ENCODE measurements around the gene TRERF1.

The TRERF1 gene

DNA sequence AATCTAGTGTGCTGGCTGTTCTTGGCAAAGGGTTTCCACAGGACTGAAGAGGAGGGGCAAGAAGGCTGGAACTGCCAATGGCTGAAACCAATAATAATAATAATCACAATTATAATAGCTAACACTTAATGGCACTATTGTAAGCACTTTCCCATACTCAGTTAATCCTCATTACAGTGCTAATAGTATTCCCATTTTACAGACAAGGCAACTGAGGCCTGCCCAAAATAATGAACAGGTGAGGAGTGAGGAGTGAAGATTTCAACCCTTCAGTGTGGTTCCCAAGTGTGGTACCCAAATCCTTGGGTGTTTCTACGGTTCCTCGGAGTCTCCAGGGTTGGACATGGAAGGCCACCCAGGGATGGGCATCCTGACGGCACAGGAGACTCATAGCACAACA is 69.9 kb downstream of the TRERF1 start:
- Histone ChIP-seq H4K91ac (ENCODE audit: low read length) (no peak overlapping the region), H3K4me1 (ENCODE audit: control insufficient read depth, insufficient read depth, low read depth, low read length) (peaks cover 4% of the 10 kb centered on the region), H3K23ac (ENCODE audit: low read length in 2 of 2) (no peak overlapping the region), H3K4me3 (ENCODE audit: insufficient read depth in 1 of 2, low read depth in 1 of 2, low read length in 2 of 2) (no peak overlapping the region), H4K8ac (ENCODE audit: low read length) (no peak overlapping the region), H3K27me3 (ENCODE audit: control insufficient read depth in 1 of 2, insufficient read depth in 1 of 2, low read length in 2 of 2) (no peaks in the 10 kb centered on the region), H2BK12ac (ENCODE audit: low read length in 2 of 2) (no peak overlapping the region), H3K79me1 (replicated peaks; ENCODE audit: low read length, poor library complexity, severe bottlenecking) (peaks cover 51% of the 10 kb centered on the region), H3K36me3 (ENCODE audit: control insufficient read depth in 1 of 2, insufficient read depth in 2 of 2, low read depth in 1 of 2, low read length in 2 of 2) (peaks cover 0 to 7% of the 10 kb centered on the region in 2 experiments), H2BK5ac (ENCODE audit: low read depth, low read length, poor library complexity, severe bottlenecking) (no peak overlapping the region), H2BK120ac (ENCODE audit: low read depth, low read length) (no peak overlapping the region), H2BK15ac (ENCODE audit: low read depth, poor library complexity, severe bottlenecking) (no peak overlapping the region), H3K4me2 (ENCODE audit: low read length, poor library complexity, severe bottlenecking) (no peak overlapping the region), H3K9me3 (ENCODE audit: control insufficient read depth, low read length) (no peaks in the 10 kb centered on the region), H3K14ac (ENCODE audit: low read length in 2 of 2) (no peak overlapping the region), H2AFZ (ENCODE audit: low read depth, low read length) (no peak overlapping the region), H3K4ac (ENCODE audit: low read depth in 1 of 2, low read length in 2 of 2) (no peak overlapping the region), H3K27ac (ENCODE audit: low read length, poor library complexity, severe bottlenecking) (no peak overlapping the region), H3K18ac (ENCODE audit: low read depth in 1 of 2, low read length in 2 of 2) (no peak overlapping the region), H2AK5ac (ENCODE audit: low read length, severe bottlenecking) (no peak overlapping the region), H3K9ac (ENCODE audit: low read length) (no peak overlapping the region)
- DNase-seq, result no peak
- WGBS, result 99% methylated on average over 3 of the region's 3 CpGs

DNA sequence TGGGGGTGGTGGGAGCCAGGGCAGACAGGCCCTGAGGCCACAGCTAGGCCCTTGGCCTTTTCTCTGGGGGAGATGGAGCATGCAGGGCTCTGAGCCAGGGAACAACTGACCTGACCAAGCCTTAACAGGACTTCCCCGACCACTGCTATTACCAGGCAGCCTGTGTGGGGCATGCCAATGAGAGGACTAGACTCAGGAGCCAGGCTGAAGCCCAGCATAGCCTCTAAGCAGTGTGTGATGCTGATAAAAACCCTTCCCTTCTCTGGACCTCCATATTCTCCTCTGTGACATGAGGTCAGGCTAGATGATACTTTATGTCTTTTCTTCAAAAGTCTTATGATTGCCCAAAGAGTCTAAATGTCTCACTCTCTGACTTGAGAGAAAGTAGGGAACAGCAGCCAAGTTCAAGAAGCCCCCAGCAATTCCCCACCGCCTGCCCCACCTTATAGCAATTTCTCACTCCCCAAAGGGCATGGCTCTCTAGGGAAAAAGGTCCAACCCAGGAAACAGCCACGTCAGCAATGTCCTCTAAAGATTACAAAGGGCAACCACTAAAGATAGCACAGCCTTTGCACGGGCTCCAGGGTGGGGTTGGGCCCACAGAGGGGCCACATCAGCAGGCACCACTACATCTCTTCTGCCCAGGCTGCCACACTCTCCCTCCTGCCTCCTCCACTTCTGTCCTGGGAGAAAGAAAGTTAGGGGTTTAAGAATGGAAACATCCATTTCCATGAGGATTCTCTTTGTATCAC is 71.3 kb downstream of the TRERF1 start:
- H2BK120ac ChIP-seq (ENCODE audit: low read depth, low read length), result no peak overlapping the region
- 72% methylated on average over 4 of the region's 4 CpGs for WGBS
- no peak overlapping the region for H3K27ac ChIP-seq (ENCODE audit: low read length, poor library complexity, severe bottlenecking)
- no peak overlapping the region for H2BK15ac ChIP-seq (ENCODE audit: low read depth, poor library complexity, severe bottlenecking)
- H2BK12ac ChIP-seq (ENCODE audit: low read length in 2 of 2), result peak overlapping the region in 1 of 2 experiments; percentile 10
- no peak overlapping the region for H3K4me2 ChIP-seq (ENCODE audit: low read length, poor library complexity, severe bottlenecking)
- no peak overlapping the region for H2BK5ac ChIP-seq (ENCODE audit: low read depth, low read length, poor library complexity, severe bottlenecking)
- no peak overlapping the region for H3K9ac ChIP-seq (ENCODE audit: low read length)
- H3K14ac ChIP-seq (ENCODE audit: low read length in 2 of 2), result peak overlapping the region in 1 of 2 experiments; percentile 82
- DNase-seq, result no peak
- no peaks in the 10 kb centered on the region for H3K27me3 ChIP-seq (ENCODE audit: control insufficient read depth in 1 of 2, insufficient read depth in 1 of 2, low read length in 2 of 2)
- H3K23ac ChIP-seq (ENCODE audit: low read length in 2 of 2), result peak overlapping the region in 1 of 2 experiments; percentile 22
- peak overlapping the region in 1 of 2 experiments; percentile 8 for H3K4ac ChIP-seq (ENCODE audit: low read depth in 1 of 2, low read length in 2 of 2)
- H4K91ac ChIP-seq (ENCODE audit: low read length), result no peak overlapping the region
- no peaks in the 10 kb centered on the region for H3K9me3 ChIP-seq (ENCODE audit: control insufficient read depth, low read length)
- H2AFZ ChIP-seq (ENCODE audit: low read depth, low read length), result no peak overlapping the region
- peaks cover 0 to 7% of the 10 kb centered on the region in 2 experiments for H3K36me3 ChIP-seq (ENCODE audit: control insufficient read depth in 1 of 2, insufficient read depth in 2 of 2, low read depth in 1 of 2, low read length in 2 of 2)
- no peak overlapping the region for H3K4me3 ChIP-seq (ENCODE audit: insufficient read depth in 1 of 2, low read depth in 1 of 2, low read length in 2 of 2)
- no peak overlapping the region for H4K8ac ChIP-seq (ENCODE audit: low read length)
- peaks cover 48% of the 10 kb centered on the region for H3K79me1 ChIP-seq (replicated peaks; ENCODE audit: low read length, poor library complexity, severe bottlenecking)
- no peak overlapping the region for H2AK5ac ChIP-seq (ENCODE audit: low read length, severe bottlenecking)
- H3K4me1 ChIP-seq (ENCODE audit: control insufficient read depth, insufficient read depth, low read depth, low read length), result peaks cover 4% of the 10 kb centered on the region
- H3K18ac ChIP-seq (ENCODE audit: low read depth in 1 of 2, low read length in 2 of 2), result no peak overlapping the region

DNA sequence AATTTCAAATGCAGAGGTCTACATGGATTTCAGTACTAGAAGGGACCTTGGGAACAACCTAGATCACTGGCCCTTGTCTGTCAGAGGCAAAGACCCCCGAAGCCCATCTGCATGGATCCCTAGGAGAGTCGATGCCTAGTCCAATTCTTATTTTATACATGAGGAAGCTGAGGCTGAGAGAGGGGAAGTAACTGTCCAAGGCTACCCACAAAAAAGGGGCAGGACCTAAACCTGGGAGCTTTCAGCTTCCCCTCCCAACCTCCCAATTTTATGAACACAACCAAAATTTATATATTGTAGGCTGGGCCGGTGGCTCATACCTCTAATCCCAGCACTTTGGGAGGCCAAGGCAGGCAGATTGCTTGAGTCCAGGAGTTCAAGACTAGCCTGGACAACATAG is 73.2 kb downstream of the TRERF1 start:
- Histone ChIP-seq H4K8ac (ENCODE audit: low read length) (no peak overlapping the region), H2AFZ (ENCODE audit: low read depth, low read length) (no peak overlapping the region), H3K9ac (ENCODE audit: low read length) (no peak overlapping the region), H3K27me3 (ENCODE audit: control insufficient read depth in 1 of 2, insufficient read depth in 1 of 2, low read length in 2 of 2) (no peaks in the 10 kb centered on the region), H2AK5ac (ENCODE audit: low read length, severe bottlenecking) (no peak overlapping the region), H3K79me1 (replicated peaks; ENCODE audit: low read length, poor library complexity, severe bottlenecking) (peaks cover 53% of the 10 kb centered on the region), H3K4me1 (ENCODE audit: control insufficient read depth, insufficient read depth, low read depth, low read length) (peaks cover 4% of the 10 kb centered on the region), H4K91ac (ENCODE audit: low read length) (no peak overlapping the region), H2BK12ac (ENCODE audit: low read length in 2 of 2) (no peak overlapping the region), H3K4me2 (ENCODE audit: low read length, poor library complexity, severe bottlenecking) (no peak overlapping the region), H3K14ac (ENCODE audit: low read length in 2 of 2) (no peak overlapping the region), H3K4ac (ENCODE audit: low read depth in 1 of 2, low read length in 2 of 2) (no peak overlapping the region), H2BK15ac (ENCODE audit: low read depth, poor library complexity, severe bottlenecking) (no peak overlapping the region), H3K36me3 (ENCODE audit: control insufficient read depth in 1 of 2, insufficient read depth in 2 of 2, low read depth in 1 of 2, low read length in 2 of 2) (peaks cover 5 to 7% of the 10 kb centered on the region in 2 experiments), H3K27ac (ENCODE audit: low read length, poor library complexity, severe bottlenecking) (no peak overlapping the region), H3K23ac (ENCODE audit: low read length in 2 of 2) (no peak overlapping the region), H3K9me3 (ENCODE audit: control insufficient read depth, low read length) (no peaks in the 10 kb centered on the region), H2BK5ac (ENCODE audit: low read depth, low read length, poor library complexity, severe bottlenecking) (no peak overlapping the region), H3K18ac (ENCODE audit: low read depth in 1 of 2, low read length in 2 of 2) (no peak overlapping the region), H3K4me3 (ENCODE audit: insufficient read depth in 1 of 2, low read depth in 1 of 2, low read length in 2 of 2) (no peak overlapping the region), H2BK120ac (ENCODE audit: low read depth, low read length) (no peak overlapping the region)
- WGBS, result 97% methylated on average over 3 of the region's 3 CpGs
- DNase-seq, result no peak

DNA sequence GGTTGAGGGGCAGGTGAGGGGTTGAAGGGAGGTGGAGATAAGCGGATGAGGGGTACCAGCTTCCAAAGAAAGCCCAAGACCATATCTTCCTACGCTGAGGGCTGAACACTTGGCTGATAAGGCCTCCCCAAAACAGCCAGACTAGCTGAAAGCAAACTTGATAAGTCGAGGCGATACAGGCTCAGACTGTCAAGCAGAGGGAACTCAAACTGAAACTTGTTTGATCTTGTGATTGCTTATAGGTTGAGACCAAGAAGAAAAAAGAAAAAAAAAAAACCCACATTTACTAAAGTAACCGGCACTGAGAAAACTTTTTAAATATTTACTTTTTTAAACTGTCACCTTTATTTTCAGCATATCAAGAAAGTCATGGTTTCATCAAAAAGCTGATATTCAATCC is 73.6 kb downstream of the TRERF1 start:
- H3K4me2 ChIP-seq (ENCODE audit: low read length, poor library complexity, severe bottlenecking), result no peak overlapping the region
- no peak overlapping the region for H3K4me3 ChIP-seq (ENCODE audit: insufficient read depth in 1 of 2, low read depth in 1 of 2, low read length in 2 of 2)
- no peak for DNase-seq
- no peaks in the 10 kb centered on the region for H3K4me1 ChIP-seq (ENCODE audit: control insufficient read depth, insufficient read depth, low read depth, low read length)
- H3K4ac ChIP-seq (ENCODE audit: low read depth in 1 of 2, low read length in 2 of 2), result no peak overlapping the region
- no peak overlapping the region for H2AK5ac ChIP-seq (ENCODE audit: low read length, severe bottlenecking)
- peaks cover 5 to 7% of the 10 kb centered on the region in 2 experiments for H3K36me3 ChIP-seq (ENCODE audit: control insufficient read depth in 1 of 2, insufficient read depth in 2 of 2, low read depth in 1 of 2, low read length in 2 of 2)
- no peak overlapping the region for H3K27ac ChIP-seq (ENCODE audit: low read length, poor library complexity, severe bottlenecking)
- H2BK12ac ChIP-seq (ENCODE audit: low read length in 2 of 2), result no peak overlapping the region
- no peak overlapping the region for H4K91ac ChIP-seq (ENCODE audit: low read length)
- H3K18ac ChIP-seq (ENCODE audit: low read depth in 1 of 2, low read length in 2 of 2), result no peak overlapping the region
- no peak overlapping the region for H2BK5ac ChIP-seq (ENCODE audit: low read depth, low read length, poor library complexity, severe bottlenecking)
- H3K9ac ChIP-seq (ENCODE audit: low read length), result no peak overlapping the region
- H3K79me1 ChIP-seq (replicated peaks; ENCODE audit: low read length, poor library complexity, severe bottlenecking), result peaks cover 49% of the 10 kb centered on the region
- H3K27me3 ChIP-seq (ENCODE audit: control insufficient read depth in 1 of 2, insufficient read depth in 1 of 2, low read length in 2 of 2), result no peaks in the 10 kb centered on the region
- no peaks in the 10 kb centered on the region for H3K9me3 ChIP-seq (ENCODE audit: control insufficient read depth, low read length)
- no peak overlapping the region for H2AFZ ChIP-seq (ENCODE audit: low read depth, low read length)
- no peak overlapping the region for H3K14ac ChIP-seq (ENCODE audit: low read length in 2 of 2)
- no peak overlapping the region for H3K23ac ChIP-seq (ENCODE audit: low read length in 2 of 2)
- 100% methylated on average over 1 of the region's 5 CpGs for WGBS
- no peak overlapping the region for H4K8ac ChIP-seq (ENCODE audit: low read length)
- H2BK120ac ChIP-seq (ENCODE audit: low read depth, low read length), result no peak overlapping the region
- no peak overlapping the region for H2BK15ac ChIP-seq (ENCODE audit: low read depth, poor library complexity, severe bottlenecking)

Measured in mesenchymal stem cell (in vitro differentiated cells and primary cell).